ENCODE data around the gene MAP1LC3A. TPM values are rescaled to one million over a fixed set of nuclear protein-coding genes. Genes with fewer than 3 reads are reported as not detected.

Gene MAP1LC3A
- total RNA-seq, 1 donor from 2014 or later: 30.7 TPM

- no peak for DNase-seq
These were observed 28.2 kb upstream of the MAP1LC3A start for GRCh38 chr20:34530342-34530741.

GRCh38 chr20:34531608-34532265 lies 26.8 kb upstream of the MAP1LC3A start:
- no peak for DNase-seq

GRCh38 chr20:34532320-34532719 lies 26.2 kb upstream of the MAP1LC3A start:
- no peak for DNase-seq

GRCh38 chr20:34532756-34533155 lies 25.8 kb upstream of the MAP1LC3A start:
- no peak for DNase-seq

GRCh38 chr20:34534391-34535165 lies 23.9 kb upstream of the MAP1LC3A start:
- DNase-seq: no peak

GRCh38 chr20:34535301-34535840 lies 23.1 kb upstream of the MAP1LC3A start:
- DNase-seq: peak; percentile 36

GRCh38 chr20:34535857-34536256 lies 22.7 kb upstream of the MAP1LC3A start:
- DNase-seq: no peak

GRCh38 chr20:34536798-34537394 lies 21.6 kb upstream of the MAP1LC3A start:
- peak; percentile 28 for DNase-seq

- no peak for DNase-seq
These were observed 20.9 kb upstream of the MAP1LC3A start for GRCh38 chr20:34537651-34538050.

GRCh38 chr20:34538671-34539123 lies 19.8 kb upstream of the MAP1LC3A start:
- DNase-seq: no peak

- no peak for DNase-seq
These were observed 18.8 kb upstream of the MAP1LC3A start for GRCh38 chr20:34539756-34540155.

GRCh38 chr20:34540596-34541263 lies 17.8 kb upstream of the MAP1LC3A start:
- no peak for DNase-seq

GRCh38 chr20:34541264-34541901 lies 17.1 kb upstream of the MAP1LC3A start:
- no peak for DNase-seq

- DNase-seq: no peak
These were observed 16.6 kb upstream of the MAP1LC3A start for GRCh38 chr20:34541917-34542316.

- no peak for DNase-seq
These were observed 16.1 kb upstream of the MAP1LC3A start for GRCh38 chr20:34542439-34542838.

GRCh38 chr20:34543463-34544056 lies 15.0 kb upstream of the MAP1LC3A start:
- no peak for DNase-seq

GRCh38 chr20:34544109-34544796 lies 14.3 kb upstream of the MAP1LC3A start:
- DNase-seq: no peak

- no peak for DNase-seq
These were observed 11.8 kb upstream of the MAP1LC3A start for GRCh38 chr20:34546751-34547181.

- DNase-seq: no peak
These were observed 10.5 kb upstream of the MAP1LC3A start for GRCh38 chr20:34547844-34548613.

GRCh38 chr20:34549291-34549928 lies 9.1 kb upstream of the MAP1LC3A start:
- DNase-seq: no peak
